OCI-LY1 (cell line): ENCODE measurements around the gene FETUB.

Source experiments
- H2AFZ ChIP-seq: fragments of 200-600 bp; sonication (generic), shearing (Covaris generic); 2 replicates; pipeline ENCODE4 v1.6.0; 2014; ENCODE audit warnings: antibody characterized with exemption, mild to moderate bottlenecking, low read length
- H3F3A ChIP-seq: fragments of 200-600 bp; sonication (generic), shearing (Covaris generic); 2 replicates; pipeline ENCODE4 v1.6.0; 2014; ENCODE audit warnings: mild to moderate bottlenecking, antibody characterized with exemption, low read length, moderate library complexity; ENCODE audit not compliant: insufficient read depth
- H3K27ac ChIP-seq: fragments of 200-600 bp; sonication (generic); 2 replicates; pipeline ENCODE4 v1.5.1; 2014; ENCODE audit warnings: low read length, mixed run types, mild to moderate bottlenecking, low read depth; ENCODE audit not compliant: poor library complexity, severe bottlenecking
- H3K27me3 ChIP-seq: fragments of 200-600 bp; sonication (generic); 2 replicates; pipeline ENCODE4 v1.6.0; 2014; ENCODE audit warnings: antibody characterized with exemption, mild to moderate bottlenecking, low read length, moderate library complexity; ENCODE audit not compliant: insufficient read depth
- H3K36me3 ChIP-seq: fragments of 200-600 bp; sonication (generic); 2 replicates; pipeline ENCODE4 v1.6.1; 2014; ENCODE audit warnings: mild to moderate bottlenecking, antibody characterized with exemption, low read length, moderate library complexity, mixed read lengths; ENCODE audit not compliant: insufficient read depth
- H3K4me1 ChIP-seq: fragments of 200-600 bp; sonication (generic); 2 replicates; pipeline ENCODE4 v1.5.1; 2014; ENCODE audit warnings: mild to moderate bottlenecking, low read length, moderate library complexity; ENCODE audit not compliant: insufficient read depth, severe bottlenecking
- H3K4me2 ChIP-seq: fragments of 200-600 bp; sonication (generic), shearing (Covaris generic); 2 replicates; pipeline ENCODE4 v1.6.1; 2014; ENCODE audit warnings: low read length
- H3K4me3 ChIP-seq: fragments of 200-600 bp; sonication (generic); 2 replicates; pipeline ENCODE4 v1.5.1; 2014; ENCODE audit warnings: low read length, low read depth, mild to moderate bottlenecking, mixed read lengths; ENCODE audit not compliant: poor library complexity, severe bottlenecking
- H3K79me2 ChIP-seq: fragments of 200-600 bp; shearing (Covaris generic); 2 replicates; pipeline ENCODE4 v1.6.1; 2016; ENCODE audit warnings: mixed run types, low read length, mixed read lengths; ENCODE audit not compliant: insufficient read depth
- H3K9ac ChIP-seq: fragments of 200-600 bp; sonication (generic), shearing (Covaris generic); 2 replicates; pipeline ENCODE4 v1.6.1; 2014; ENCODE audit warnings: mild to moderate bottlenecking, low read length, mixed read lengths
- H3K9me2 ChIP-seq: fragments of 200-600 bp; sonication (generic), shearing (Covaris generic); 2 replicates; pipeline ENCODE4 v1.6.1; 2014; ENCODE audit warnings: low read depth, mild to moderate bottlenecking, low read length, mixed read lengths
- H3K9me3 ChIP-seq: fragments of 200-600 bp; shearing (Covaris generic); 2 replicates; pipeline ENCODE4 v1.6.1; 2014; ENCODE audit warnings: low read length, mixed read lengths
- H4K20me1 ChIP-seq: fragments of 200-600 bp; sonication (generic), shearing (Covaris generic); 2 replicates; pipeline ENCODE4 v1.6.0; 2016; ENCODE audit warnings: mild to moderate bottlenecking, low read length; ENCODE audit not compliant: insufficient read depth
- CTCF ChIP-seq: fragments of 200-600 bp; sonication (generic), shearing (Covaris generic); IDR thresholded peaks from 2 replicates; pipeline ENCODE4 v1.5.1; 2017; ENCODE audit warnings: mild to moderate bottlenecking, antibody characterized with exemption, low read length, moderate library complexity, mixed read lengths
- EZH2 ChIP-seq: fragments of 200-600 bp; sonication (generic), shearing (Covaris generic); IDR thresholded peaks from 2 replicates; pipeline ENCODE4 v1.8.0; 2017; ENCODE audit warnings: borderline replicate concordance, mixed run types, mild to moderate bottlenecking, antibody characterized with exemption, low read length, moderate library complexity, mixed read lengths

Gene FETUB

DNA sequence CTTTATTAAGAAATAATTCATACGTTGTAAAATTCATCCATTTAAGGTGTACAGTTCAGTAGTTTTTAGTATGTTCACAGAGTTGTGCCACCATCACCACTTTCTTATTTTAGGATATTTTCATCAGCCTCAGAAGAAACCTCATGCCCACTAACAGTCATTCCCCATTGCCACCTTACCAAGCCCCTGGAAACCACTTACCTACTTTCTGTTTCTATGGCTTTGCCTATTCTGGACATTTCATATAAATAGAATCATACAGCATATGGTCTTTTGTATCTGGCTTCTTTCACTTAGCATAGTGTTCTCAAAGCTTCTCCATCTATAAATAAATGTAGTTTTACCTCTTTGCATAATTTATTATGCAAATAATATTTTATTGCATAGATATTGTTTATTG is 6.6 kb downstream of the FETUB start:
- no peak overlapping the region for H2AFZ ChIP-seq
- no peak overlapping the region for H3K9ac ChIP-seq
- H3K27me3 ChIP-seq: no peaks in the 10 kb centered on the region
- no peaks in the 10 kb centered on the region for H3F3A ChIP-seq
- peaks cover 2% of the 10 kb centered on the region for H3K4me1 ChIP-seq
- no peak for TF ChIP-seq CTCF
- TF ChIP-seq EZH2: no peak
- no peak overlapping the region for H3K4me2 ChIP-seq
- H3K4me3 ChIP-seq: no peak overlapping the region
- H3K9me2 ChIP-seq: no peaks in the 10 kb centered on the region
- H3K27ac ChIP-seq: no peak overlapping the region
- no peaks in the 10 kb centered on the region for H3K79me2 ChIP-seq
- H3K36me3 ChIP-seq: no peaks in the 10 kb centered on the region
- no peaks in the 10 kb centered on the region for H4K20me1 ChIP-seq
- no peaks in the 10 kb centered on the region for H3K9me3 ChIP-seq

DNA sequence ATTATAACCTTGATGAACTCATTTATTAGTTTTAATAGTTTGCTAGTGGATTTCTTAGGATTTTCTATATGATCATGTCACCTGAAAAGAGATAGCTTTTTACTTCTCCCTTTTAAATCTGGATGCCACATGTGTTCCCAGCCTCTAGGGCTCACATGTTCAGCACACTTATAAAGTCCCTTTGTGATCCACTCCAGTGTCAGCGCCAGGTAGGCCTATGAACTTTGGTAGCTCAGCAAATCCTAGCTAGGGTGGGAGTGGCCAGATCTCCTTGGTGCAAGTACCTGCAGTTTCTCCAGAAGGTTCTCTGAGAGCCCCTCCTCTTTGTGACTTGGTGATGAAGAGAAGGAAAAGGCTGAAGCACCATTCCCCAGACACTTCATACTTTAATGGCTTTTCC is 8.7 kb downstream of the FETUB start:
- Histone ChIP-seq H4K20me1 (no peaks in the 10 kb centered on the region), H3K4me3 (no peak overlapping the region), H3F3A (no peaks in the 10 kb centered on the region), H3K36me3 (no peaks in the 10 kb centered on the region), H3K27ac (no peak overlapping the region), H3K79me2 (no peaks in the 10 kb centered on the region), H2AFZ (no peak overlapping the region), H3K4me1 (peaks cover 22% of the 10 kb centered on the region), H3K27me3 (no peaks in the 10 kb centered on the region), H3K9me3 (no peaks in the 10 kb centered on the region), H3K9ac (no peak overlapping the region), H3K9me2 (no peaks in the 10 kb centered on the region), H3K4me2 (no peak overlapping the region)
- TF ChIP-seq CTCF (no peak), EZH2 (no peak)

DNA sequence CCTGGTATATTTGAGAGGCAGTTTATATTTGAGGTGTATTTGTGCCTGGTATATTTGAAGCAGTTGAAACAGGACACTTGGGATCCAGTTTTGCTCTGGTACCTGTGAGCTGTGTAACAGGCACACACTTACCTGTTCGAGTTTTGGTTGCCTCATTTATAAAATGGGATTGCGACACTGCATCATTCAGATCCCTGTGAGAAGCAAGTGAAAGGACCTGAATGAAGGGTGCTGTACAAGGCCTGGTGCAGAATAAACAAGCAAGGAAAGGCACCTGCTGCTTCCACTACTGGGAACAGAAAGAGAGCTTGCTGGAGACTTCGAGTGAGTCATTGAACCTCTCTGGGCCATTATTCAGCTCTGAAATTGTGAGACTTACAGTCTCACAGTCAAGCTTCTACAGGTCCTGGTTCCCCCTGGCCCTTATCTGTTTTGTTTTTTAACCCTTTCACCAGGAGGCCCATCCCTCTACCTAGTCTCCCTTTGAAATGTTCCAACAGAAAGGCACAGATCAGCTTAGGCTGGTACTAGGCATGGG is 11.5 kb downstream of the FETUB start:
- Histone ChIP-seq H3K9me3 (peaks cover 6% of the 10 kb centered on the region), H3K9ac (no peak overlapping the region; the same call in 1 of the 2 replicates), H3K27me3 (no peaks in the 10 kb centered on the region), H2AFZ (no peak overlapping the region), H3K4me3 (no peak overlapping the region), H3K27ac (peak overlapping the region; percentile 94), H3F3A (no peaks in the 10 kb centered on the region), H3K9me2 (no peaks in the 10 kb centered on the region), H4K20me1 (no peaks in the 10 kb centered on the region), H3K4me1 (peaks cover 27% of the 10 kb centered on the region), H3K79me2 (no peaks in the 10 kb centered on the region), H3K36me3 (no peaks in the 10 kb centered on the region), H3K4me2 (no peak overlapping the region; the same call in 1 of the 2 replicates)
- TF ChIP-seq CTCF (no peak), EZH2 (no peak)
